CD4-positive, alpha-beta T cell (primary cell): Measurements from ENCODE around the gene KCNH1. TPM values are rescaled to one million over a fixed set of nuclear protein-coding genes. Genes with fewer than 3 reads are reported as not detected.

Experiments used
- ATAC-seq: fragments of 200-7000 bp; cut with Tn5 transposase; one replicate; pipeline ENCODE4 v1.10.0; 2022; ENCODE audit warnings: mild to moderate bottlenecking; ENCODE audit not compliant: poor library complexity
- CTCF ChIA-PET: fragments of 350-600 bp; sonication (Branson Sonifier 250); formaldehyde crosslinking; loops from one replicate; lab custom pipeline; 2021; ENCODE audit warnings: antibody characterized with exemption, inconsistent platforms; lab: Charles Lee
- POLR2A ChIA-PET: fragments of 350-600 bp; sonication (Branson Sonifier 250); formaldehyde crosslinking; loops from one replicate; lab custom pipeline; 2021; ENCODE audit warnings: antibody characterized with exemption, inconsistent platforms; lab: Charles Lee
- DNase-seq, 14 experiments: peaks; one replicate each; pipeline ENCODE4 v3.0.0-alpha.2; 2013 to 2020; ENCODE audit warnings: mixed read lengths in 2 of 14
- H3K27ac ChIP-seq, 2 donors: one replicate each; pipeline versions ENCODE4 v1.5.1 to v1.7.0; 2013; ENCODE audit warnings: low read length in 2 of 2, low read depth in 1 of 2, mild to moderate bottlenecking in 1 of 2
- H3K27me3 ChIP-seq, 2 experiments: 1 replicate in 1 of 2; 2 replicates in 1 of 2; pipeline versions ENCODE4 v1.6.1 to v1.7.0; 2013; ENCODE audit warnings: low read length in 2 of 2, control low read depth in 1 of 2, mild to moderate bottlenecking in 1 of 2, moderate library complexity in 1 of 2; ENCODE audit not compliant: insufficient read depth in 2 of 2, control insufficient read depth in 1 of 2
- H3K36me3 ChIP-seq: one replicate; pipeline ENCODE4 v1.6.1; 2013; ENCODE audit warnings: low read length, control low read depth; ENCODE audit not compliant: insufficient read depth
- H3K4me1 ChIP-seq: one replicate; pipeline ENCODE4 v1.6.1; 2013; ENCODE audit warnings: low read length, control low read depth; ENCODE audit not compliant: insufficient read depth
- H3K4me3 ChIP-seq: one replicate; pipeline ENCODE4 v1.5.1; 2013; ENCODE audit warnings: mild to moderate bottlenecking, low read length, moderate library complexity
- H3K9me3 ChIP-seq, 2 experiments: 1 replicate in 1 of 2; 2 replicates in 1 of 2; pipeline versions ENCODE4 v1.6.1 to v1.7.0; 2013; ENCODE audit warnings: low read length in 2 of 2, mild to moderate bottlenecking in 2 of 2, control low read depth in 1 of 2, moderate library complexity in 1 of 2; ENCODE audit not compliant: control insufficient read depth in 1 of 2, insufficient read depth in 1 of 2
- H3K27ac Mint-ChIP-seq: one replicate; pipeline ENCODE4 v1.8.0; 2020; ENCODE audit warnings: mixed read lengths
- H3K27me3 Mint-ChIP-seq: one replicate; pipeline ENCODE4 v1.8.0; 2021; ENCODE audit warnings: mixed read lengths
- H3K36me3 Mint-ChIP-seq: one replicate; pipeline ENCODE4 v1.8.0; 2021; ENCODE audit warnings: low read depth, mixed read lengths
- H3K4me1 Mint-ChIP-seq: one replicate; pipeline ENCODE4 v1.8.0; 2021; ENCODE audit warnings: low read depth, mixed read lengths
- H3K4me3 Mint-ChIP-seq: one replicate; pipeline ENCODE4 v1.8.0; 2020; ENCODE audit warnings: mild to moderate bottlenecking, mixed read lengths
- H3K9me3 Mint-ChIP-seq: one replicate; pipeline ENCODE4 v1.8.0; 2020; ENCODE audit warnings: mixed read lengths
- CTCF ChIP-seq: fragments of 200-600 bp; IDR thresholded peaks from one replicate; pipeline ENCODE4 v1.8.0; 2022; ENCODE audit warnings: antibody characterized with exemption, mild to moderate bottlenecking
- intact Hi-C, 2 experiments: fragments of 100-400 bp; cut with DNase I in 1 of 2; cut with micrococcal nuclease in 1 of 2; formaldehyde crosslinking; loops; one replicate each; pipeline versions ENCODE4 v1.15.1 to v1.9.0; 2023 to 2025; cut with DNase I, micrococcal nuclease
- total RNA-seq, 174 experiments: library from RNA in 2 of 174; stranded (reverse) in 2 of 174; gene quantifications; one replicate each; pipeline ENCODE4 v1.2.3 and lab custom pipeline; 2021 to 2026

The KCNH1 gene
- total RNA-seq, 2 experiments from 2014 or later = not detected

GRCh38 chr1:210907251-210907805 lies 226.6 kb downstream of the KCNH1 start:
- Mint-ChIP-seq H3K4me1 (no peaks in the 10 kb centered on the region), H3K36me3 (no peaks in the 10 kb centered on the region), H3K27ac (no peak overlapping the region), H3K4me3 (no peak overlapping the region), H3K9me3 (no peaks in the 10 kb centered on the region), H3K27me3 (peaks cover 40% of the 10 kb centered on the region)
- intact Hi-C loops = no loop called here
- Histone ChIP-seq H3K9me3 (no peaks in the 10 kb centered on the region), H3K4me3 (no peak overlapping the region), H3K27ac (no peak overlapping the region), H3K4me1 (no peaks in the 10 kb centered on the region), H3K36me3 (no peaks in the 10 kb centered on the region), H3K27me3 (peaks cover 6 to 9% of the 10 kb centered on the region in 2 experiments)
- CTCF ChIA-PET = no interaction called here
- DNase-seq (no peak), ATAC-seq (no peak)
- no peak for TF ChIP-seq CTCF
- POLR2A ChIA-PET = no interaction called here

- ChIA-PET CTCF (interaction anchor here (0.6 kb wide), 1 partner anchor 246 kb away, joined by 3 read pairs; no protein-coding TSS in a partner anchor), POLR2A (no interaction called here)
- ATAC-seq (no peak), DNase-seq (no peak)
- H3K27ac Mint-ChIP-seq = no peak overlapping the region
- intact Hi-C loops = no loop called here
- no peaks in the 10 kb centered on the region for H3K4me1 Mint-ChIP-seq
- H3K4me3 Mint-ChIP-seq = no peak overlapping the region
- H3K9me3 ChIP-seq = no peaks in the 10 kb centered on the region
- H3K27ac ChIP-seq = no peak overlapping the region
- no peaks in the 10 kb centered on the region for H3K36me3 ChIP-seq
- H3K4me3 ChIP-seq = no peak overlapping the region
- H3K36me3 Mint-ChIP-seq = no peaks in the 10 kb centered on the region
- no peak for TF ChIP-seq CTCF
- no peaks in the 10 kb centered on the region for H3K4me1 ChIP-seq
- H3K27me3 ChIP-seq = peaks cover 10 to 11% of the 10 kb centered on the region in 2 experiments
- no peaks in the 10 kb centered on the region for H3K9me3 Mint-ChIP-seq
- H3K27me3 Mint-ChIP-seq = peaks cover 38% of the 10 kb centered on the region
These were observed 227.9 kb downstream of the KCNH1 start for GRCh38 chr1:210905944-210906453.

GRCh38 chr1:210905365-210905904 lies 228.5 kb downstream of the KCNH1 start:
- H3K9me3 ChIP-seq = no peaks in the 10 kb centered on the region
- Mint-ChIP-seq H3K27ac (no peak overlapping the region), H3K4me3 (no peak overlapping the region), H3K27me3 (peaks cover 33% of the 10 kb centered on the region), H3K9me3 (no peaks in the 10 kb centered on the region), H3K36me3 (no peaks in the 10 kb centered on the region), H3K4me1 (no peaks in the 10 kb centered on the region)
- CTCF ChIA-PET = no interaction called here
- H3K36me3 ChIP-seq = no peaks in the 10 kb centered on the region
- no peak overlapping the region for H3K4me3 ChIP-seq
- no peak overlapping the region for H3K27ac ChIP-seq
- TF ChIP-seq CTCF = no peak
- H3K27me3 ChIP-seq = peaks cover 10 to 11% of the 10 kb centered on the region in 2 experiments
- H3K4me1 ChIP-seq = no peaks in the 10 kb centered on the region
- POLR2A ChIA-PET = no interaction called here
- no peak for DNase-seq
- no peak for ATAC-seq
- intact Hi-C loops = no loop called here
